H9 (cell line): ENCODE data around the gene DAD1. TPM values are rescaled to one million over a fixed set of nuclear protein-coding genes. Genes with fewer than 3 reads are reported as not detected.

ENCODE experiments used
- DNase-seq: peaks from one replicate; pipeline ENCODE4 v3.0.0-alpha.2; 2017
- H2AFZ ChIP-seq: one replicate; pipeline ENCODE4 v1.6.1; 2013; ENCODE audit warnings: mild to moderate bottlenecking, low read length, control low read depth, moderate library complexity
- H2AK5ac ChIP-seq: 2 replicates; pipeline ENCODE4 v1.6.1; 2013; ENCODE audit warnings: low read length, control low read depth, mixed read lengths; ENCODE audit not compliant: insufficient read length
- H2BK120ac ChIP-seq: one replicate; pipeline ENCODE4 v1.6.1; 2013; ENCODE audit warnings: low read depth, mild to moderate bottlenecking, low read length, control low read depth, inconsistent platforms; ENCODE audit not compliant: poor library complexity, severe bottlenecking
- H2BK12ac ChIP-seq: 2 replicates; pipeline ENCODE4 v1.6.1; 2013; ENCODE audit warnings: low read length, control low read depth, mixed read lengths, low read depth; ENCODE audit not compliant: insufficient read length
- H2BK15ac ChIP-seq: 2 replicates; pipeline ENCODE4 v1.6.1; 2013; ENCODE audit warnings: low read depth, low read length, control low read depth
- H2BK20ac ChIP-seq: one replicate; pipeline ENCODE4 v1.6.1; 2013; ENCODE audit warnings: low read depth, mild to moderate bottlenecking, low read length, control low read depth, inconsistent platforms; ENCODE audit not compliant: poor library complexity, severe bottlenecking
- H2BK5ac ChIP-seq: 2 replicates; pipeline ENCODE4 v1.6.1; 2013; ENCODE audit warnings: low read length, control low read depth, mixed read lengths; ENCODE audit not compliant: insufficient read length
- H3K14ac ChIP-seq: 2 replicates; pipeline ENCODE4 v1.6.1; 2013; ENCODE audit warnings: low read length, control low read depth; ENCODE audit not compliant: insufficient read depth
- H3K18ac ChIP-seq: 2 replicates; pipeline ENCODE4 v1.6.1; 2013; ENCODE audit warnings: low read depth, mild to moderate bottlenecking, mixed read lengths, low read length, control low read depth; ENCODE audit not compliant: insufficient read length
- H3K23ac ChIP-seq: 2 replicates; pipeline ENCODE4 v1.6.1; 2013; ENCODE audit warnings: low read length, control low read depth, mixed read lengths, low read depth; ENCODE audit not compliant: insufficient read length
- H3K23me2 ChIP-seq: 2 replicates; pipeline ENCODE4 v1.6.1; 2013; ENCODE audit warnings: low read depth, mild to moderate bottlenecking, mixed read lengths, low read length, control low read depth; ENCODE audit not compliant: insufficient read length, poor library complexity, severe bottlenecking
- H3K27ac ChIP-seq: 2 replicates; pipeline ENCODE4 v1.5.1; 2013; ENCODE audit warnings: low read length, control low read depth, mixed read lengths, low read depth; ENCODE audit not compliant: insufficient read length
- H3K27me3 ChIP-seq: 2 replicates; pipeline ENCODE4 v1.6.1; 2013; ENCODE audit warnings: low read length, control low read depth, inconsistent platforms; ENCODE audit not compliant: insufficient read depth
- H3K4ac ChIP-seq: 2 replicates; pipeline ENCODE4 v1.6.1; 2013; ENCODE audit warnings: low read depth, mild to moderate bottlenecking, control low read depth, inconsistent platforms, low read length, moderate library complexity
- H3K4me1 ChIP-seq: 2 replicates; pipeline ENCODE4 v1.6.1; 2013; ENCODE audit warnings: low read length, control low read depth, inconsistent platforms; ENCODE audit not compliant: insufficient read depth
- H3K4me2 ChIP-seq: 2 replicates; pipeline ENCODE4 v1.6.1; 2013; ENCODE audit warnings: low read length, control low read depth, mixed read lengths; ENCODE audit not compliant: insufficient read length, insufficient read depth
- H3K56ac ChIP-seq: 2 replicates; pipeline ENCODE4 v1.6.1; 2013; ENCODE audit warnings: low read depth, mild to moderate bottlenecking, mixed read lengths, low read length, control low read depth; ENCODE audit not compliant: insufficient read length
- H3K79me1 ChIP-seq: 2 replicates; pipeline ENCODE4 v1.6.1; 2013; ENCODE audit warnings: low read depth, mild to moderate bottlenecking, moderate library complexity, low read length, control low read depth, inconsistent platforms; ENCODE audit not compliant: insufficient read depth, poor library complexity, severe bottlenecking
- H3K79me2 ChIP-seq: 2 replicates; pipeline ENCODE4 v1.6.1; 2013; ENCODE audit warnings: low read length, control low read depth, inconsistent platforms; ENCODE audit not compliant: insufficient read depth
- H3K9ac ChIP-seq: 2 replicates; pipeline ENCODE4 v1.6.1; 2013; ENCODE audit warnings: low read length, control low read depth, mixed read lengths; ENCODE audit not compliant: insufficient read length; ENCODE audit errors: extremely low read depth
- H3K9me3 ChIP-seq: one replicate; pipeline ENCODE4 v1.6.1; 2013; ENCODE audit warnings: low read depth, low read length, inconsistent platforms; ENCODE audit not compliant: control insufficient read depth
- H3T11ph ChIP-seq: one replicate; pipeline ENCODE4 v1.6.1; 2013; ENCODE audit warnings: mild to moderate bottlenecking, low read length, control low read depth, inconsistent platforms
- H4K20me1 ChIP-seq: one replicate; pipeline ENCODE4 v1.6.1; 2013; ENCODE audit not compliant: control insufficient read depth, insufficient read length, insufficient read depth
- H4K5ac ChIP-seq: 2 replicates; pipeline ENCODE4 v1.6.1; 2013; ENCODE audit warnings: low read depth, mild to moderate bottlenecking, mixed read lengths, low read length, control low read depth; ENCODE audit not compliant: insufficient read length
- H4K8ac ChIP-seq: replicated peaks from 2 replicates; pipeline ENCODE4 v1.6.1; 2013; ENCODE audit warnings: low read length, control low read depth, mixed read lengths, low read depth; ENCODE audit not compliant: insufficient read length
- H4K91ac ChIP-seq: 2 replicates; pipeline ENCODE4 v1.6.1; 2013; ENCODE audit warnings: low read depth, mild to moderate bottlenecking, moderate library complexity, mixed read lengths, low read length, control low read depth; ENCODE audit not compliant: insufficient read length
- H3K27ac Mint-ChIP-seq, 3 experiments: 2 replicates in 2 of 3; 3 replicates in 1 of 3; pipeline ENCODE4 v1.8.0; 2020 to 2021; ENCODE audit warnings: mixed read lengths in 3 of 3, mild to moderate bottlenecking in 1 of 3, moderate library complexity in 1 of 3
- H3K27me3 Mint-ChIP-seq: 2 replicates; pipeline ENCODE4 v1.8.0; 2021; ENCODE audit warnings: low read depth, mild to moderate bottlenecking, moderate library complexity, mixed read lengths
- H3K36me3 Mint-ChIP-seq, 3 experiments: 2 replicates in 2 of 3; 3 replicates in 1 of 3; pipeline ENCODE4 v1.8.0; 2020 to 2021; ENCODE audit warnings: low read depth in 3 of 3, mixed read lengths in 3 of 3; ENCODE audit not compliant: insufficient read depth in 1 of 3
- H3K4me1 Mint-ChIP-seq, 2 experiments: 2 replicates each; pipeline ENCODE4 v1.8.0; 2020; ENCODE audit warnings: mixed read lengths in 2 of 2
- H3K4me3 Mint-ChIP-seq, 2 experiments: 2 replicates in 1 of 2; 3 replicates in 1 of 2; pipeline ENCODE4 v1.8.0; 2020 to 2021; ENCODE audit warnings: mild to moderate bottlenecking in 2 of 2, mixed read lengths in 2 of 2, moderate library complexity in 1 of 2
- H3K9me3 Mint-ChIP-seq, 2 experiments: 2 replicates in 1 of 2; 3 replicates in 1 of 2; pipeline ENCODE4 v1.8.0; 2020; ENCODE audit warnings: mild to moderate bottlenecking in 2 of 2, mixed read lengths in 2 of 2, moderate library complexity in 1 of 2
- WGBS: extraction: QIAGEN DNeasy Blood & Tissue Kit; methylation state at CpG from one replicate; pipeline ENCODE4 v1.1.7; 2013; ENCODE audit warnings: missing lambda C conversion rate, low lambda C conversion rate, mixed read lengths; ENCODE audit not compliant: insufficient read length; ENCODE audit errors: extremely low coverage; 5-methylcytosine and 5-hydroxymethylcytosine counted together
- total RNA-seq: library from RNA; stranded (reverse); gene quantifications from 2 replicates; pipeline ENCODE4 v1.2.1, GENCODE V29; 2021
- TF ChIP-seq, protein P1 (sequence below): fragments of 200-600 bp; sonication (generic); conservative IDR thresholded peaks from 3 replicates; pipeline ENCODE4 v1.8.0; 2021; ENCODE audit warnings: antibody characterized with exemption, mild to moderate bottlenecking

The DAD1 gene
- total RNA-seq, 1 experiment from 2014 or later, result 127 TPM

DNA sequence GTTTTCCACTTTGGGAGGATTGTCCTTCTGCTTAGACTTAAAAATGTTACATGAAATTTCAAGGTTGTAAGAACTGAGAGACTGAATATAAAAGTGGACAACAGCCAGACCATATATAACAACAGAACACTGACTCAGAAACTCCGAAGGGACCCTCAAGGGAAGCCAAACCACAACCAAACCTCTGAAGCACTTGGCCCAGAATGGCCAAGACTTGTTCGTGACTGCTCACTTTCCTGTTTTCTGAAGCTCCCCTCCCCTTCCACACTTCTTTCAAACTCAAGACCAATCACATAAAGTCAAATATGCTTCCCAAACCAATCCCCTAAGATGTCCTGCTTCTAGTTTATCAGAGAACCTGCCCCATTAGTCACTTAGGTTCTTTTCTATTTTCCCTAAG lies 41.5 kb upstream of the DAD1 start:
- Histone ChIP-seq H3K4me2 (no peak overlapping the region), H3K27me3 (no peaks in the 10 kb centered on the region), H3K4ac (no peak overlapping the region), H3K4me1 (no peaks in the 10 kb centered on the region; the same call in 1 of the 2 replicates), H2BK20ac (no peak overlapping the region), H2AFZ (no peak overlapping the region), H2BK15ac (no peak overlapping the region), H3T11ph (no peak overlapping the region), H4K8ac (no peak overlapping the region), H3K79me2 (no peaks in the 10 kb centered on the region), H4K91ac (no peak overlapping the region), H3K27ac (no peak overlapping the region), H3K23me2 (no peaks in the 10 kb centered on the region), H3K9ac (no peak overlapping the region), H2BK5ac (no peak overlapping the region), H4K20me1 (no peaks in the 10 kb centered on the region), H4K5ac (no peak overlapping the region), H2BK120ac (no peak overlapping the region), H2AK5ac (no peak overlapping the region), H3K9me3 (no peaks in the 10 kb centered on the region), H3K18ac (no peak overlapping the region), H3K14ac (no peak overlapping the region), H2BK12ac (no peak overlapping the region), H3K23ac (no peak overlapping the region), H3K56ac (no peak overlapping the region), H3K79me1 (no peaks in the 10 kb centered on the region)
- Mint-ChIP-seq H3K4me1 (peaks cover 23 to 25% of the 10 kb centered on the region in 2 experiments), H3K9me3 (peaks cover 28 to 38% of the 10 kb centered on the region in 2 experiments), H3K4me3 (no peak overlapping the region), H3K27ac (no peak overlapping the region; a peak in 1 of 7 replicates), H3K27me3 (peaks cover 2% of the 10 kb centered on the region; the same call in 1 of the 2 replicates), H3K36me3 (peaks cover 4 to 17% (median 6%) of the 10 kb centered on the region in 3 experiments; a peak in 6 of 7 replicates)
- no peak for DNase-seq
- WGBS, result no CpG with 5 or more reads among the region's 2 CpGs
- TF ChIP-seq, protein P1, sequence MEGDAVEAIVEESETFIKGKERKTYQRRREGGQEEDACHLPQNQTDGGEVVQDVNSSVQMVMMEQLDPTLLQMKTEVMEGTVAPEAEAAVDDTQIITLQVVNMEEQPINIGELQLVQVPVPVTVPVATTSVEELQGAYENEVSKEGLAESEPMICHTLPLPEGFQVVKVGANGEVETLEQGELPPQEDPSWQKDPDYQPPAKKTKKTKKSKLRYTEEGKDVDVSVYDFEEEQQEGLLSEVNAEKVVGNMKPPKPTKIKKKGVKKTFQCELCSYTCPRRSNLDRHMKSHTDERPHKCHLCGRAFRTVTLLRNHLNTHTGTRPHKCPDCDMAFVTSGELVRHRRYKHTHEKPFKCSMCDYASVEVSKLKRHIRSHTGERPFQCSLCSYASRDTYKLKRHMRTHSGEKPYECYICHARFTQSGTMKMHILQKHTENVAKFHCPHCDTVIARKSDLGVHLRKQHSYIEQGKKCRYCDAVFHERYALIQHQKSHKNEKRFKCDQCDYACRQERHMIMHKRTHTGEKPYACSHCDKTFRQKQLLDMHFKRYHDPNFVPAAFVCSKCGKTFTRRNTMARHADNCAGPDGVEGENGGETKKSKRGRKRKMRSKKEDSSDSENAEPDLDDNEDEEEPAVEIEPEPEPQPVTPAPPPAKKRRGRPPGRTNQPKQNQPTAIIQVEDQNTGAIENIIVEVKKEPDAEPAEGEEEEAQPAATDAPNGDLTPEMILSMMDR, result no peak
